ENCODE results near the gene HOXA1.
"Not testable (repeated sequence)": the region's sequence is repeated elsewhere in the genome, so short reads cannot be mapped to it uniquely, and the experiment has no call there.

Gene HOXA1

DNA sequence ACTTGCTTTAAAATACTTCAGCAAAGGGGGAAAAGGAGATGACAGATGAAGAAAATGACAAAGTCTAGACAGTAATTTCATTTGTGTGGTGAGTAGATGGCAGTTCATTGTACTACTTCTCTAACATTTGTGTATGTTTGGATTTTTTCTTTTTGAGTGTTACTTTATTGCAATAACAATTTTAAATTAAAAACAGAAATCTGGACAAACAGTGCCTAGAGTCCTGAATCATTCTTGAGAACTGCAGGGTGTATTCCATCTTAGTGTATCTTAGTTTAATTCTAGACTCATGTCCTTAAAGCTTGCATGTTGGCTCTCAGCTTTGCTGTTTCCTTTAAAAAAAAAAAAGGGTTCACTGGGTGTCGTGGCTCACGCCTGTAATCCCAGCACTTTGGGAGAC is 31.1 kb downstream of the HOXA1 start:
- DNase-seq (ENCODE audit: insufficient read length, low spot score) = no peak
- TF ChIP-seq, protein P1, sequence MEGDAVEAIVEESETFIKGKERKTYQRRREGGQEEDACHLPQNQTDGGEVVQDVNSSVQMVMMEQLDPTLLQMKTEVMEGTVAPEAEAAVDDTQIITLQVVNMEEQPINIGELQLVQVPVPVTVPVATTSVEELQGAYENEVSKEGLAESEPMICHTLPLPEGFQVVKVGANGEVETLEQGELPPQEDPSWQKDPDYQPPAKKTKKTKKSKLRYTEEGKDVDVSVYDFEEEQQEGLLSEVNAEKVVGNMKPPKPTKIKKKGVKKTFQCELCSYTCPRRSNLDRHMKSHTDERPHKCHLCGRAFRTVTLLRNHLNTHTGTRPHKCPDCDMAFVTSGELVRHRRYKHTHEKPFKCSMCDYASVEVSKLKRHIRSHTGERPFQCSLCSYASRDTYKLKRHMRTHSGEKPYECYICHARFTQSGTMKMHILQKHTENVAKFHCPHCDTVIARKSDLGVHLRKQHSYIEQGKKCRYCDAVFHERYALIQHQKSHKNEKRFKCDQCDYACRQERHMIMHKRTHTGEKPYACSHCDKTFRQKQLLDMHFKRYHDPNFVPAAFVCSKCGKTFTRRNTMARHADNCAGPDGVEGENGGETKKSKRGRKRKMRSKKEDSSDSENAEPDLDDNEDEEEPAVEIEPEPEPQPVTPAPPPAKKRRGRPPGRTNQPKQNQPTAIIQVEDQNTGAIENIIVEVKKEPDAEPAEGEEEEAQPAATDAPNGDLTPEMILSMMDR (IDR thresholded peaks at IDR 0.05; ENCODE audit: insufficient read depth, missing control alignments) = no peak
- no peak for FAIRE-seq

DNA sequence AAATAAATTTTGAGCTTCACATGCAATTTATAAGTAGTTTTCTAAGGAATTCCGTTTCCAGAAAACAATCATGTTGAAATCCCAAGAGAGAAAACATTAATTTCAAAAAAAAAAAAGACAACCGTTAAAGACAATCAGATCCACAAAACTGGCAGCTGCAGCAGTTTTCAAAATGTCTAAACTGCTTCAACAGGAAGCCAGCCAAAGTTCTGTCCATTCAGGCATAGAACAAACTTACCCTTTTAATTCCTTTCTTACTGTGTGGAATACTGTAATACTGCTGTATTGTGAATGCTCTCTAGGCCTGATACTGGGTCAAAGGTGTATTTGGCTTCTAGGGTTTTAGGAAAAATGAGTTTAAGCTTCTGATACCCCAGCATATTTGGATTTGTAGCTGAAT is 31.6 kb downstream of the HOXA1 start:
- TF ChIP-seq, protein P1 (IDR thresholded peaks at IDR 0.05; ENCODE audit: insufficient read depth, missing control alignments) = no peak
- DNase-seq (ENCODE audit: insufficient read length, low spot score) (no peak), FAIRE-seq (no peak)

DNA sequence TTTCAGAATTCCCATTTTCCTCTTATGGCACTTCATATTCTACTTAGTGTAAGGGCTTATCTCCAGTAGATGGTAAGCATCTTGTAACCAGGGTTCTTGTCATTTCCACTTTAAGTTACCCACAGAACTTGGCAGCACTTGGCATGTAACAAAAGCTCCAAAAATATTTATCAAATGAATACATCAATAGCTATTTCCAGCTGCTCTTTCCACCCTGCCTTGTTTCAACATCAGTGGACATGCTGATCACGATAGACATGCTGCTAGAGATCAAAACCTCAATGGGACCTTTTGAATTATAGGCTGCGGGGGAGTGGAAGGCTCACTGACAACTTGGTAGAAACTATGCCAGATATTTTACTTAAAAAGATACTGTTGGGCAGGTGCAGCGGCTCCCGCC is 32.9 kb downstream of the HOXA1 start:
- FAIRE-seq (no peak), DNase-seq (ENCODE audit: insufficient read length, low spot score) (no peak)
- TF ChIP-seq, protein P1 (IDR thresholded peaks at IDR 0.05; ENCODE audit: insufficient read depth, missing control alignments) = no peak

DNA sequence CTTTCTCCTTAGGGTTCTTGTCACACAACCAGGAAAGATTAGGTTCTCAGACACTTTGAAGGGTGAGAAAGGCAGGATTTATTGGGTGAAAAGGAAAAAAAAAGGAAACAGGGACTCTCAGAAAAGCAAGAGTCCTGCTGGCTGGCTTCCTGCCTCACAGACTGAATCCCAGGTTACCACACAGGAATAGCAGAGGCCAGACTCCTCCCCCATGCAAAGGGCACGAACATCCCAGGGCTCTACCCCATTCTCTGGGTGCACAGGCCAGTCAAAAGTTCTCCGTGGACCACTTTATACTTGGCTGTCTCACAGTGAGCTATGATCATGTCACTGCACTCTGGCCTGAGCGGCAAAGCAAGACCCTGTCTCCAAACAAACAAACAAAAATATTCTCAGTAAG is 42.6 kb downstream of the HOXA1 start:
- TF ChIP-seq, protein P1 (IDR thresholded peaks at IDR 0.05; ENCODE audit: insufficient read depth, missing control alignments) = no peak
- DNase-seq (ENCODE audit: insufficient read length, low spot score) = no peak
- FAIRE-seq = no peak

DNA sequence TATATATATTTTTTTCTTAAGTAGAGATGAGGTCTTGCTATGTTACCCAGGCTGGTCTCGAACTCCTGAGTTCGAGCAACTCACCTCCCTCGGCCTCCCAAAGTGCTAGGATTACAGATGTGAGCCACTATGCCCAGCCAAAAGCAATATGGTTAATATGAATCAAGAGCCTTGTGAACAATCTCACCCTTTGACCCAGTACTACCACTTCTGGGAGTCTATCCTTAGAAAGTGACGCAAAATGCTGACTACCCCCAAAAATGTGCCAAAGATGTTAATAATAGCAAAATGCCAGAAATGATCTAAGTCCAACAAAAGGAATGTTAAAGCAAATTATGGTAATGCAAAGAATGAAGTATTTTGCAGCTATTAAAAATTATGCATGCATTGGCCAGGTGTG is 44.3 kb downstream of the HOXA1 start:
- DNase-seq (ENCODE audit: insufficient read length, low spot score) (no peak), FAIRE-seq (no peak)
- TF ChIP-seq, protein P1 (IDR thresholded peaks at IDR 0.05; ENCODE audit: insufficient read depth, missing control alignments) = no peak

DNA sequence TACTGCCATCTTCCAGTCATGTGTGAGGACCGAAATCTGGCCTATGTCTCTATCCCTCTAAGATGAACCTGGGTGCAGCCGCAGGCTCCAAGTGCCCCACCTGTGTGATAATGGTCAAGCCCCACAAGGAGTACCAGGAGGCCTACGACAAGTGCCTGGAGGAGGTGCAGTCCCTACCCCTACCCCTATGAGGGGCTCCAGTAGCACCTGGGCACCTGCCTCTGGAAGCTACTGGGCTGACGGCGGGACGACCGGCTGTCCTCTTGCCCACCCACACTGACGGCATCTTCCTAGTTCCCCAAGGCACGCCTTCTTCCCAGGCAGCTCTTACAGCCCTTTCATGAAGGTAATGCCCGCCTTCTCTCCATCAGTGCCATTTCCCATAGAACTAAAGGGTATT is 47.4 kb downstream of the HOXA1 start:
- no peak for FAIRE-seq
- TF ChIP-seq, protein P1 (IDR thresholded peaks at IDR 0.05; ENCODE audit: insufficient read depth, missing control alignments) = no peak
- DNase-seq (ENCODE audit: insufficient read length, low spot score) = no peak

DNA sequence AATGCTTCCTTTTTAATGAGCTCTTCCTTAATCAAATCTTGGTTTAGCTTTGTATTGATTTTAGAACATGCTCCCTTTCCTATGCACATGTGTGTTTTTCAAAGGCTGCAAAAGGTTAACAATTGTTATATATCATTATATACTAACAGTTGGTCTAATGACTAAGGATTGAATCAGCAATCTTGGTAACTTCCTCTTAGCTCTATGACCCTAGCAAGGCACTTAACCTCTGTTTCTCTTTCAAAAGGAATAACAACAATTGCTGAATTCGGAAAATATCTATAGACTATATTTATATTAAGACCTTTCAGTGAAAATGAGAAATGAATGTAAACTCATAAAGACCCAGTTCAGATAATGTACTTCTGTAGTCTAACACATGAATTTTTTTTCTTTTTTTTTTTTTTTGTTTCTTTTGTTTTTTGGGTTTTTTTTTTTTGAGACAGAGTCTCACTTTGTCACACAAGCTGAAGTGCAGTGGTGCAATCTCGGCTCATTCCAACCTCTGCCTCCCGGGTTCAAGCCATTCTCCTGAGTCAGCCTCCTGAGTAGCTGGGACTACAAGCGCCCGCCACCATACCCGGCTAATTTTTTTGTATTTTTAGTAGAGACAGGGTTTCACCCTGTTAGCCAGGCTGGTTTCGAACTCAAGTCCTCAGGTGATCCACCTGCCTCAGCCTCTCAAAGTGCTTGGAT is 48.8 kb downstream of the HOXA1 start:
- TF ChIP-seq, protein P1 (IDR thresholded peaks at IDR 0.05; ENCODE audit: insufficient read depth, missing control alignments) = no peak
- DNase-seq (ENCODE audit: insufficient read length, low spot score) (no peak), FAIRE-seq (no peak)

DNA sequence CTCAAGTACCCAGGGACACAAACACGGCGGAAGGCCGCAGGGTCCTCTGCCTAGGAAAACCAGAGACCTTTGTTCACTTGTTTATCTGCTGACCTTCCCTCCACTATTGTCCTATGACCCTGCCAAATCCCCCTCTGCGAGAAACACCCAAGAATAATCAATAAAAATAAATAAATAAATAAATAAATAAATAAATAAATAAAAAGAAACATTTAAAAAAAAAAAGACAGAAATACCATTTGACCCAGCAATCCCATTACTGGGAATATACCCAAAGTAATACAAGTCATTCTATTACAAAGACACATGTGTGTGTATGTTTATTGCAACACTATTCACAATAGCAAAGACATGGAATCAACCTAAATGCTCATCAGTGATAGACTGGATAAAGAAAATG is 49.8 kb downstream of the HOXA1 start:
- not testable (repeated sequence) for FAIRE-seq; DNase-seq (ENCODE audit: insufficient read length, low spot score)

DNA sequence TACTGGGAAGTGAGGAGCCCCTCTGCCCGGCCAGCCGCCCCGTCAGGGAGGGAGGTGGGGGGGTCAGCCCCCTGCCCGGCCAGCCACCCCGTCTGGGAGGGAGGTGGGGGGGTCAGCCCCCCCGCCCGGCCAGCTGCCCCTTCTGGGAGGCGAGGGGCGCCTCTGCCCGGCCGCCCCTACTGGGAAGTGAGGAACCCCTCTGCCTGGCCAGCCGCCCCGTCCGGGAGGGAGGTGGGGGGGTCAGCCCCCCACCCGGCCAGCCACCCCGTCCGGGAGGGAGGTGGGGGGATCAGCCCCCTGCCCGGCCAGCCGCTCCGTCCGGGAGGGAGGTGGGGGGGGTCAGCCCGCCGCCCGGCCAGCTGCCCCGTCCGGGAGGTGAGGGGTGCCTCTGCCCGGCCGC is 50.7 kb downstream of the HOXA1 start:
- not testable (repeated sequence) for DNase-seq (ENCODE audit: insufficient read length, low spot score); FAIRE-seq

Data from D721Med (cell line).